Measurements from ENCODE around the gene SNX33.
"Not testable (repeated sequence)": the region's sequence is repeated elsewhere in the genome, so short reads cannot be mapped to it uniquely, and the experiment has no call there.

- not testable (repeated sequence) for TF ChIP-seq ZNF350 (CRISPR knock-in tag; IDR thresholded peaks at IDR 0.05; ENCODE audit: borderline replicate concordance, low read depth); ZNF180 (CRISPR knock-in tag; IDR thresholded peaks at IDR 0.05; ENCODE audit: borderline replicate concordance, low read depth); CSRNP2 (CRISPR knock-in tag; conservative IDR thresholded peaks at IDR 0.05; ENCODE audit: low read depth); ZNF549 (CRISPR knock-in tag; IDR thresholded peaks at IDR 0.05); ELF4 (CRISPR knock-in tag; IDR thresholded peaks at IDR 0.05; ENCODE audit: borderline replicate concordance); CTCF (CRISPR knock-in tag; IDR thresholded peaks at IDR 0.05); NBN (conservative IDR thresholded peaks at IDR 0.05); SIN3A (IDR thresholded peaks at IDR 0.05; ENCODE audit: borderline replicate concordance, low read depth, low read length); PATZ1 (CRISPR knock-in tag; IDR thresholded peaks at IDR 0.05); STAT6 (CRISPR knock-in tag; IDR thresholded peaks at IDR 0.05; ENCODE audit: borderline replicate concordance); MYC (CRISPR knock-in tag; IDR thresholded peaks at IDR 0.05; ENCODE audit: borderline replicate concordance); POLR2A (IDR thresholded peaks at IDR 0.05; ENCODE audit: insufficient read depth in 1 of 2, low read depth in 2 of 2, low read length in 2 of 2)
Observed at GRCh38 chr15:75701071-75702003, 53.6 kb downstream of the SNX33 start.
